Measurements from ENCODE around the gene LRRIQ4.
A peak's percentile ranks its signal among the peaks of the same experiment; 100 is the strongest.

Gene LRRIQ4

DNA sequence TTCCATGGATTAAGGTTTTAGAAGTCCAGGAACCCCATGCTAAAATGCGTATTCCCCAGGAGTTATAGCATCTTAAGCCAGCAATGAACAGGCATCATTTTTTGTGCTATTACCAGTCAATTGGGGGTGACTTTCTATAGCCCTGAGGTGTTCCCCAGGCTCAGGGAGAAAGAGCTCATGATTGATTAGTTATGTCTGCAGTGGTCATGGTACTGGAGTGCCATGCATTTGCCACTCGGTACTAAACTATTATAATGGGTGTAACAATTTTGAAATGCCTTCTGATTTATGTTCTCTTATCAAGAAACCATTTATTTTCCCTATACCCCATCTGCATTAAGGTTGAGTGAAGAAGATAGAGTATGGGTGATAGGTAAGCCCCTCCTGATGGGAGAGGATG is 45.1 kb downstream of the LRRIQ4 start:
- DNase-seq (ENCODE audit: low read depth) = no peak

- no peak for DNase-seq (ENCODE audit: low read depth)
Measured at GRCh38 chr3:169861871-169862270, 49.2 kb downstream of the LRRIQ4 start.

DNA sequence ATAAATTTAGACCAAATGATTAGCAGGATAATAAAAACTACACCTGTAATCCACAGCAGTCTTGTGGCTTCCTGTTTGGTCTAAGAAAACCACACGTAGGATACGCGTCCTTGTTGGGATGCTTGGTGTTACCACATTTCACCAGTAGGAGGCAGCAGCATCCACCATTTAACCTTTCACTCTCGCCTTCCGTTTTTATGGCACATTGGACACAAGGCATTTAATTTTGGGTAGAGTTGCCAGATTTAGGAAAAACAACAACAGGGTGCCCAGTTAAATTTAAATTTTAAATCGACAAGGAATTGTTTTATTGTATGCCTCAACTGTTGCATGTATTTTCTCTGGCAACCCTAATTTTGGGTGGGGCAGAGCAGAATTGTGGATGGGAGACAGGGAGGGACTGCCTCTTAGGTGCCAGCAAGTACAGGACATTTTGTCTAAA is 50.8 kb downstream of the LRRIQ4 start:
- peak; percentile 28 for DNase-seq (ENCODE audit: low read depth)

DNA sequence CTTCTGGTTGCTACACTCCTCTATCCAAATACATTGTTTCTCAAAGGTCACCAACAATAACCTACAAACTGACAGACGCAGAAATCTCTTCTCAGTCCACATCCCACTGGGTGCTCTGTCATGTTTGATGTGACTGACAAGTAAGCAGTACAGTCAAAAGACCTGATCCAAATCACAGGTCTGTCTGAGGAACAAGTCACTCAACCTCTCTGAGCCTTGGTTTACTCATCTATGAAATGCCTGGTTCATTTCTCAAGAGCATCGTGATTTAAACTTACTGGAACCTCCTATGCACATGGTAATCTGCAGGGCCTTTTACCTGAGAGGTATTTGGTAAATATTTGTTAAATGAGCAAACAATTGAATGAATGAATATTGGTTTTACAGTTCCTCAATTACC is 51.6 kb downstream of the LRRIQ4 start:
- DNase-seq (ENCODE audit: low read depth) = no peak

GRCh38 chr3:169865176-169865767 is 52.6 kb downstream of the LRRIQ4 start:
- no peak for DNase-seq (ENCODE audit: low read depth)

GRCh38 chr3:169867584-169868210 is 55.0 kb downstream of the LRRIQ4 start:
- no peak for DNase-seq (ENCODE audit: low read depth)

GRCh38 chr3:169868369-169868768 is 55.7 kb downstream of the LRRIQ4 start:
- no peak for DNase-seq (ENCODE audit: low read depth)

GRCh38 chr3:169869484-169870220 is 57.0 kb downstream of the LRRIQ4 start, which contains the start of gene LRRC31:
Gene LRRC31, minus strand, starts transcription at chr3:169869935. Its CDS starts 128 bp downstream, at chr3:169869807.
- no peak for DNase-seq (ENCODE audit: low read depth)

- DNase-seq (ENCODE audit: low read depth) = no peak
Measured at GRCh38 chr3:169871129-169871886, 58.6 kb downstream of the LRRIQ4 start.

DNA sequence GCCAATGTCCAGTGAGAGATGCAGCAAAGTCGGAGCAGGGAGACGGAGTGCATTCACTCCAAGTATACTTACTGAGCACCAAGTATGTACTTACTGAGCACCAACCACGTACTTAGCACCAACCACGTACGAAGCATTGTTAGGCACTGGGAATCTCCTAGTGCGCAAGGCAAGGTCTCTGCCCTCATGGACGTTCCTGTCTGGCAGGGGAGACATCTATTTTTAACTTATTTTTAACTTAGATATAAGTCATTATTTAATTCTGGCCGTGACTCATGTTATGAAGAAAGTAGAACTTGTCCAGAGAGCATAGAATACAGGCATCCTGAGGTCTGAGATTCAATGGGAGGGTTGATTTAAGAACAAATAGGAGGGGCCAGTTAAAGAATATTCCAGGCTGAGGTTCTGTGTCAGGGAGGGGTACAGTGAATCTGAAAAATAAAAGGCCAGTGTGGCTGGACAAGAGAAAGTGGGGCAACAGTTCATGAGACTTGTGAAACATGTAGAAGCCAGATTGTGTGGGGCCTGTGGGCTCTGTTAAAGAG is 66.4 kb downstream of the LRRIQ4 start:
- no peak for DNase-seq (ENCODE audit: low read depth)

DNA sequence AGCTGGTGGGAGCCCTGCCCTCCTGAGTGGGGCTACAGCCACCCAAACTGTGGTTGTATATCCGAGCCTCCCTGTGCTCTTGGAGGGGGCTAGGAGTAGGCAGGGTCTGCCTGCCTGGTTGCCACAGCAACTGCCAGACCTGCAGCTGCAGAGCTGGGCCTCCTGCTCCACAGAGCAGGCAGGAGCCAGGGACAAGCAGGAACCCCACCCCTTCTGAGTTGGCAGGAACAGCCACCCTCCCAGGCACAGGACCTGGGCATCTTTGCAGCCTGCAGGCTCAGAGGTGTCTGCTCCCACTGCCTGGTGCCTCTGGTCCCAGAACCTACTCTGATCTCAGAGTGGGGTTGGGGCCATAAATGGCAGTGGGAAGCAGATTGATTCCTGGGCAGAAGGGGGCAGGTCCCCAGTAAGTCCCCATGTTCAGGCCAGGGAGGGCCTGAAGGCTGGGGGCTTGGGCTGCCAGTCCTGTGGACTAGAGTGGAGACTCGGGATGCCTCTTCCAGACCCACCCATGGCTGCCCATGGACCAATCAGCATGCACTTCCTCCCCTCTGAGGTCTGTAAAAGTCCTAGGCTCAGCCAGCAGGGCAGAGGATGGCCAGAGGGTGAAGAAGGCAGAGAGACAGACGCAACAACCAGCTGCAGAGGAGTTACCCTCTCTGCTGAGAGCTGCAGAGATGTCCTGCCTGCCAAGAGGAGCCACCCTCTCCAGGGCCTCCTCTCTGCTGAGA is 67.3 kb downstream of the LRRIQ4 start:
- DNase-seq (ENCODE audit: low read depth) = no peak

DNA sequence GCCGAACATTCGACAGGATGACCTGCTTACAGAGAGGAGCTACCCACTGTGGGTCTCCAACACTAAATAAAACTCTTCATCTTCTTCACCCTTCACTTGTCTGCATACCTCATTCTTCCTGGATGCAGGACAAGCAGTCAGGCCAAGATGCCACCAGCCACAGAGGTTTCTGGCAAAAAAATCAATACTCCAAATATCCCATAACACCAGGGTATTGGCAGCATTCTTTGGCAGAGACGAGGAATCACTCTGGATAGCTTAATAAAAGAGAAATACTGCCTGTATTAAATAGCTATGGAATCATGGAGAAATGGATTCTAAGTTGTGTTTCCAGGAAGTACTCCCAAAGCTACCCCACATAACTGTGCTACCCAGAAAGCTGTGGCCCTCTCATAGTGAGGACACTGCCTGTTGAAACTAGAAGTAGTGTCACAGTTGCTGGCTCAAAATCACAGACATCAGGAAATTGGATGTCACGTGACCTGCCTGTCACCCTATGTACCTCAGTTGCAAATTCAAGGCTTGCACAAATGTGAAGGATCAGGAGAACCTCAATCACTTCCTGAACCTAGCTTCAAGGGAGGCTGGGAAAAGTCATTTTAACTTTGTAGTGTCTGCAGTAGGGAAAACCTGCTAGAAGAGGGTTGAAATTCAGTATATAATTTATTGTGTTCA is 68.0 kb downstream of the LRRIQ4 start:
- no peak for DNase-seq (ENCODE audit: low read depth)

DNA sequence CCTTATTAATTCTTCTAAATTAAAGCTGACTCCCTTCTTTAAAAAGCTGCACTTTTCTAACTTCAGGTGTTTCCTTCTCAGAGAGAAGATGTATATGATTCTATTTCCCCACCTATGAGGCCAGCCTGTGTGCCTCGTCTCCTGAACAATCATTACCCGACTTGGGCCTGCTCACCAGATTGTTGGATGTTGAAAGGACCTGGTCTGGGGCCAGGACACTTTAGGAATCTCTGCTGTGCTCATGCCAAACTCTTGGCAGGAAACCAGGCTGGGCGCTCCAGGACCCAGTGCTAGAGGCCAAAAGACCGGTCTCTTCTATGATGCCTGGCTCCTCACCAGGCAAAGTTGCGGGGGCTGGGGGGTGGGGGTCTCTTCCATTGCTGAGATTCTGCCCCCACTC is 74.0 kb downstream of the LRRIQ4 start:
- DNase-seq (ENCODE audit: low read depth) = no peak

Measured in activated T-helper 9 cell treated with anti-CD3 and anti-CD28 coated beads, Interleukin-2, amount 50 U/mL, for 16 hours (primary cell).